ENCODE measurements around the gene CAMK2D. TPM values are rescaled to one million over a fixed set of nuclear protein-coding genes. Genes with fewer than 3 reads are reported as not detected.

Gene CAMK2D
- total RNA-seq, 1 donor from 2014 or later = 57.6 TPM

- H3K27me3 Mint-ChIP-seq = no peaks in the 10 kb centered on the region
- H3K9me3 Mint-ChIP-seq = no peaks in the 10 kb centered on the region
- TF ChIP-seq CTCF (conservative IDR thresholded peaks at IDR 0.05) = no peak
- peaks cover 20% of the 10 kb centered on the region for H3K4me1 Mint-ChIP-seq (ENCODE audit: unreplicated experiment)
- no peak for DNase-seq (ENCODE audit: extremely low spot score, unreplicated experiment)
- no peak overlapping the region for H3K4me3 Mint-ChIP-seq
- peaks cover 17% of the 10 kb centered on the region for H3K36me3 Mint-ChIP-seq
- H3K27ac Mint-ChIP-seq = peak overlapping the region; percentile 3
Measured at GRCh38 chr4:113682730-113683537, 78.6 kb downstream of the CAMK2D start.

GRCh38 chr4:113678641-113679040 is 82.9 kb downstream of the CAMK2D start:
- no peaks in the 10 kb centered on the region for H3K27me3 Mint-ChIP-seq
- no peak for TF ChIP-seq CTCF (conservative IDR thresholded peaks at IDR 0.05)
- DNase-seq (ENCODE audit: extremely low spot score, unreplicated experiment) = no peak
- no peak overlapping the region for H3K27ac Mint-ChIP-seq
- H3K36me3 Mint-ChIP-seq = peaks cover 26% of the 10 kb centered on the region
- no peak overlapping the region for H3K4me3 Mint-ChIP-seq
- H3K9me3 Mint-ChIP-seq = no peaks in the 10 kb centered on the region
- H3K4me1 Mint-ChIP-seq (ENCODE audit: unreplicated experiment) = peaks cover 27% of the 10 kb centered on the region

DNA sequence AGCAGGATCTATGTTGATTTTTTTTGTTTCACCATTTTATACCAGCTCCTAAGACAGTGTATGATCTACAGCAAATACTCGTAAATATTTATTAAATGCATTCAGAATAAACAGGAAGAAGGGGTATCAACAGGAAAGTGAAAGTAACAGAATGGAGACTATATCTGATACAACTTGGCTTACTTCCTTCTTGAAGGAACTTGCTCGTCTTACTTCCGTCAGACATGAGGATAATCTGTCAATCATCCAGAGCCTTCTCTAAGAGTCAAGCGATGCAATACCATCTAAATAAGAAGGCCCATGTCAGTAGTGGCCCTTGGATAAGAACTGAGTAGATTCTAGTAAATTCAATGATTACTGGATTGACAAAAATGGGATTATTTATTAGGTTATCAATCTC is 84.2 kb downstream of the CAMK2D start:
- Mint-ChIP-seq H3K36me3 (peaks cover 26% of the 10 kb centered on the region), H3K9me3 (no peaks in the 10 kb centered on the region), H3K27ac (no peak overlapping the region), H3K27me3 (no peaks in the 10 kb centered on the region), H3K4me1 (ENCODE audit: unreplicated experiment) (peaks cover 22% of the 10 kb centered on the region), H3K4me3 (no peak overlapping the region)
- no peak for TF ChIP-seq CTCF (conservative IDR thresholded peaks at IDR 0.05)
- no peak for DNase-seq (ENCODE audit: extremely low spot score, unreplicated experiment)

GRCh38 chr4:113675731-113676697 is 85.5 kb downstream of the CAMK2D start:
- no peak for DNase-seq (ENCODE audit: extremely low spot score, unreplicated experiment)
- Mint-ChIP-seq H3K4me3 (no peak overlapping the region), H3K4me1 (ENCODE audit: unreplicated experiment) (peaks cover 22% of the 10 kb centered on the region), H3K9me3 (no peaks in the 10 kb centered on the region), H3K27me3 (no peaks in the 10 kb centered on the region), H3K36me3 (peaks cover 19% of the 10 kb centered on the region), H3K27ac (no peak overlapping the region)
- no peak for TF ChIP-seq CTCF (conservative IDR thresholded peaks at IDR 0.05)

DNA sequence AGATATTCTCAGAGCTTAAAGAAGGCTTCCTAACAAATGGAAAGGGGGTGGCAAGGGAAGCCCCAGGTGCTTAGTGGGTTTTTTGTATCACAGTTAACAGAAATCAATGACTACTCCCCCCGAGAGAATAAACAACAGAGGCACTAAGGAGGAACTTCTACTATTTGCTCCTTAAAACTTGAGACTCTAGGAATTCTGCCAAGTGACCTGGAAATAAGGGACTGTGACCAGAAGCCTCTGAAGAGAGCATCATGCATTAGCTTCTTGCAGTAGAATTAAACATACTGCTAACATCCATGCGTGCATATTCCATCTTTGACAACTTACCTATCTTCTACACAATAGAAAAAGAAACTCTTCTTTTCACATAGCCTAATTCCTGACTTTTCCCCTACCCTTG is 86.8 kb downstream of the CAMK2D start:
- DNase-seq (ENCODE audit: extremely low spot score, unreplicated experiment) = no peak
- Mint-ChIP-seq H3K27me3 (no peaks in the 10 kb centered on the region), H3K9me3 (no peaks in the 10 kb centered on the region), H3K4me1 (ENCODE audit: unreplicated experiment) (peaks cover 22% of the 10 kb centered on the region), H3K27ac (no peak overlapping the region), H3K36me3 (peaks cover 14% of the 10 kb centered on the region), H3K4me3 (no peak overlapping the region)
- no peak for TF ChIP-seq CTCF (conservative IDR thresholded peaks at IDR 0.05)
